ENCODE data around the gene NEK10. TPM values are rescaled to one million over a fixed set of nuclear protein-coding genes. Genes with fewer than 3 reads are reported as not detected.

Gene NEK10
- total RNA-seq, 3 donors from 2014 or later (not counting 1 experiment from before 2014, with no cell fraction given): 0.68 to 1.6 (median 0.80) TPM

- Mint-ChIP-seq H3K27ac (no peak overlapping the region), H3K4me3 (no peak overlapping the region), H3K9me3 (peaks cover 5 to 8% of the 10 kb centered on the region in 2 donors), H3K27me3 (ENCODE audit: low read depth in 2 of 2) (no peaks in the 10 kb centered on the region), H3K4me1 (no peaks in the 10 kb centered on the region), H3K36me3 (no peaks in the 10 kb centered on the region)
- no peak for TF ChIP-seq CTCF (IDR thresholded peaks at IDR 0.05)
- DNase-seq (no peak), ATAC-seq (no peak)
- no peak overlapping the region for H3K27ac ChIP-seq (ENCODE audit: low read length)
- intact Hi-C loops (cut with micrococcal nuclease): no loop called here
- H3K36me3 ChIP-seq (ENCODE audit: control insufficient read depth, insufficient read depth, low read length): no peaks in the 10 kb centered on the region
- H3K4me3 ChIP-seq (ENCODE audit: low read length): no peak overlapping the region
- WGBS (ENCODE audit: insufficient coverage): 89% methylated on average over 1 of the region's 1 CpG
- no peaks in the 10 kb centered on the region for H3K27me3 ChIP-seq (ENCODE audit: control insufficient read depth, insufficient read depth, low read length)
- H3K4me1 ChIP-seq (ENCODE audit: control insufficient read depth, insufficient read depth, low read length): no peaks in the 10 kb centered on the region
- no peaks in the 10 kb centered on the region for H3K9me3 ChIP-seq (ENCODE audit: control insufficient read depth, insufficient read depth, low read length)
Measured at GRCh38 chr3:27202959-27203358, 166.2 kb downstream of the NEK10 start.

DNA sequence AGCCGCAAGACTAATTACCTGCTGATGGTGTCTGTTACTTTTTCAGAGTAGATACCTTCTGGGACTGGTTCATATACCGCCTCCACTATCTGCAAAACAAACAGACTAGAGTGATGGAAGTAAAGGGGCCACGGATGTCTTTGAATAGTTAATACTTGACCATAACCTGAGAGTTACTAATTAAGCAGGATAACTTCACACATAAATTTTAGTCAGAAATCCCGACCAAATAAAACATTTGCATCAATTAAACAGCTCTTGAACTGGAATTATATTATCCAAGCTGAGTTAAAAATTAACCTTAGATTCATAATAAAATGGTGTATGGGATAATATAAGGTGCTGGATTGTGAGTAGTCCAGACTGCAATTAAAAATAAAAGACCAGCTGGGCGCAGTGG lies 167.7 kb downstream of the NEK10 start:
- Histone ChIP-seq H3K36me3 (ENCODE audit: control insufficient read depth, insufficient read depth, low read length) (no peaks in the 10 kb centered on the region), H3K27ac (ENCODE audit: low read length) (no peak overlapping the region), H3K27me3 (ENCODE audit: control insufficient read depth, insufficient read depth, low read length) (no peaks in the 10 kb centered on the region), H3K4me1 (ENCODE audit: control insufficient read depth, insufficient read depth, low read length) (no peaks in the 10 kb centered on the region), H3K4me3 (ENCODE audit: low read length) (no peak overlapping the region), H3K9me3 (ENCODE audit: control insufficient read depth, insufficient read depth, low read length) (no peaks in the 10 kb centered on the region)
- WGBS (ENCODE audit: insufficient coverage): 97% methylated on average over 2 of the region's 5 CpGs
- ATAC-seq (no peak), DNase-seq (no peak)
- no peak for TF ChIP-seq CTCF (IDR thresholded peaks at IDR 0.05)
- Mint-ChIP-seq H3K36me3 (no peaks in the 10 kb centered on the region), H3K9me3 (peaks cover 2 to 4% of the 10 kb centered on the region in 2 donors), H3K4me1 (no peaks in the 10 kb centered on the region), H3K27me3 (ENCODE audit: low read depth in 2 of 2) (no peaks in the 10 kb centered on the region), H3K27ac (no peak overlapping the region), H3K4me3 (no peak overlapping the region)
- intact Hi-C loops (cut with micrococcal nuclease): no loop called here

- no peak for ATAC-seq
- intact Hi-C loops (cut with micrococcal nuclease): no loop called here
- Mint-ChIP-seq H3K4me1 (no peaks in the 10 kb centered on the region), H3K9me3 (peaks cover 0 to 4% of the 10 kb centered on the region in 2 donors), H3K27me3 (ENCODE audit: low read depth in 2 of 2) (no peaks in the 10 kb centered on the region), H3K36me3 (no peaks in the 10 kb centered on the region), H3K27ac (no peak overlapping the region), H3K4me3 (no peak overlapping the region)
- no peaks in the 10 kb centered on the region for H3K9me3 ChIP-seq (ENCODE audit: control insufficient read depth, insufficient read depth, low read length)
- H3K4me3 ChIP-seq (ENCODE audit: low read length): no peak overlapping the region
- no peaks in the 10 kb centered on the region for H3K36me3 ChIP-seq (ENCODE audit: control insufficient read depth, insufficient read depth, low read length)
- WGBS (ENCODE audit: insufficient coverage): 67% methylated on average over 1 of the region's 2 CpGs
- no peaks in the 10 kb centered on the region for H3K4me1 ChIP-seq (ENCODE audit: control insufficient read depth, insufficient read depth, low read length)
- no peak for TF ChIP-seq CTCF (IDR thresholded peaks at IDR 0.05)
- no peak for DNase-seq
- no peaks in the 10 kb centered on the region for H3K27me3 ChIP-seq (ENCODE audit: control insufficient read depth, insufficient read depth, low read length)
- no peak overlapping the region for H3K27ac ChIP-seq (ENCODE audit: low read length)
Measured at GRCh38 chr3:27200721-27201489, 168.3 kb downstream of the NEK10 start.
